Gastrocnemius medialis (tissue), 4 donors: ENCODE data around the gene VAT1L. TPM values are rescaled to one million over a fixed set of nuclear protein-coding genes. Genes with fewer than 3 reads are reported as not detected.

Source experiments
- ATAC-seq, 2 donors: fragments of 150-250 bp; one replicate each; pipeline ENCODE4 v1.9.1; 2016
- DNase-seq, 2 donors: peaks; one replicate each; pipeline ENCODE4 v3.0.0-alpha.2; 2019
- H3K27ac ChIP-seq, 4 donors: fragments of 200-600 bp; sonication (generic); 1 replicate in 1 of 4; 2 replicates in 3 of 4; pipeline ENCODE4 v1.5.1; 2016 to 2018; ENCODE audit warnings: mild to moderate bottlenecking in 2 of 4, moderate library complexity in 1 of 4
- H3K27me3 ChIP-seq, 3 donors: fragments of 200-600 bp; sonication (generic) in 2 of 3; 1 replicate in 1 of 3; 2 replicates in 2 of 3; pipeline versions ENCODE4 v1.5.1 to v1.6.0; 2016 to 2019; ENCODE audit warnings: mild to moderate bottlenecking in 1 of 3, moderate library complexity in 1 of 3
- H3K36me3 ChIP-seq, 2 donors: fragments of 200-600 bp; sonication (generic) in 1 of 2; one replicate each; pipeline ENCODE4 v1.5.1; 2017 to 2018
- H3K4me1 ChIP-seq, 2 donors: fragments of 200-600 bp; sonication (generic) in 1 of 2; one replicate each; pipeline ENCODE4 v1.5.1; 2016 to 2017; ENCODE audit warnings: mild to moderate bottlenecking in 2 of 2
- H3K4me3 ChIP-seq, 4 donors: fragments of 200-600 bp; sonication (generic) in 3 of 4; 1 replicate in 1 of 4; 2 replicates in 3 of 4; pipeline ENCODE4 v1.5.1; 2016 to 2019; ENCODE audit warnings: mild to moderate bottlenecking in 2 of 4
- H3K9me3 ChIP-seq, 3 donors: fragments of 200-600 bp; sonication (generic) in 2 of 3; 1 replicate in 1 of 3; 2 replicates in 2 of 3; pipeline ENCODE4 v1.5.1; 2016 to 2019
- POLR2A ChIP-seq, 2 donors: fragments of 450-650 bp; IDR thresholded peaks; one replicate each; pipeline ENCODE4 v1.6.1; 2017; ENCODE audit warnings: antibody characterized with exemption in 2 of 2, mild to moderate bottlenecking in 2 of 2, moderate library complexity in 2 of 2
- in situ Hi-C, 4 donors: fragments of 200-750 bp; cut with MboI; loops; one replicate each; pipeline versions ENCODE4 v1.15.0 to v1.8.0; 2017; ENCODE audit warnings: low sequenced_read_pairs in 4 of 4
- intact Hi-C: fragments of 100-400 bp; cut with DNase I; formaldehyde crosslinking; loops from one replicate; pipeline ENCODE4 v1.15.1; 2023; ENCODE audit warnings: low total_unique reads
- total RNA-seq, 4 donors: library from RNA; depleted of rRNA; stranded (reverse); fragments of >200 nt; gene quantifications; one replicate each; pipeline versions ENCODE4 v1.1.0 to v1.2.3, GENCODE V29; 2016
- TF ChIP-seq, protein P1 (sequence below), 5 experiments: fragments of 450-650 bp in 3 of 5; fragments of 200-600 bp in 2 of 5; sonication (generic) in 2 of 5; IDR thresholded peaks in 4 of 5; conservative IDR thresholded peaks in 1 of 5; 1 replicate in 4 of 5; 2 replicates in 1 of 5; pipeline ENCODE4 v1.5.1; 2016 to 2019; ENCODE audit warnings: antibody characterized with exemption in 5 of 5, mild to moderate bottlenecking in 3 of 5, moderate library complexity in 3 of 5

Gene VAT1L
- total RNA-seq, 4 donors from 2014 or later, result 0.04 TPM; not detected in 3

DNA sequence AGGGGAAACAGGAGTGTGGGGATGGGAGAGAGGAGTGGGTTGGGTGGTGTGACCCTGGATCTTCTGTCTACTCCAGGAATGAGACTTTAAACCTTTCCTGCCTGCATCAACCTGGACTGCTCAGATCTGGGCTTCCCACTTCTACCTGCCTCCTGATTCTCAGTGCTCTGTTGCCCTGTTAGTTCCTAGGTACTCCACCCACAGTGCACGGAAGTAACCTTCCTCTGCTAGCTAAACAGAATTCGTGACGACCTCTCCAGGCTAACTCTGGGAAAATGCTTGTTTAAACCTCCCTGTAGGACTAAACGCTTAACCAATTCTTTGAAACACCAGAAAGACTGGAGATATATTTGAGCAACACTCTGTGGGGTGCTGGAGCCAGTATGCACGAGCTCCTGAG, 150.5 kb downstream of the VAT1L start:
- H3K4me3 ChIP-seq, result no peak overlapping the region
- H3K9me3 ChIP-seq, result no peaks in the 10 kb centered on the region
- in situ Hi-C loops (no loop called here), intact Hi-C loops (no loop called here)
- no peak for TF ChIP-seq POLR2A (IDR thresholded peaks at IDR 0.05)
- TF ChIP-seq, protein P1, sequence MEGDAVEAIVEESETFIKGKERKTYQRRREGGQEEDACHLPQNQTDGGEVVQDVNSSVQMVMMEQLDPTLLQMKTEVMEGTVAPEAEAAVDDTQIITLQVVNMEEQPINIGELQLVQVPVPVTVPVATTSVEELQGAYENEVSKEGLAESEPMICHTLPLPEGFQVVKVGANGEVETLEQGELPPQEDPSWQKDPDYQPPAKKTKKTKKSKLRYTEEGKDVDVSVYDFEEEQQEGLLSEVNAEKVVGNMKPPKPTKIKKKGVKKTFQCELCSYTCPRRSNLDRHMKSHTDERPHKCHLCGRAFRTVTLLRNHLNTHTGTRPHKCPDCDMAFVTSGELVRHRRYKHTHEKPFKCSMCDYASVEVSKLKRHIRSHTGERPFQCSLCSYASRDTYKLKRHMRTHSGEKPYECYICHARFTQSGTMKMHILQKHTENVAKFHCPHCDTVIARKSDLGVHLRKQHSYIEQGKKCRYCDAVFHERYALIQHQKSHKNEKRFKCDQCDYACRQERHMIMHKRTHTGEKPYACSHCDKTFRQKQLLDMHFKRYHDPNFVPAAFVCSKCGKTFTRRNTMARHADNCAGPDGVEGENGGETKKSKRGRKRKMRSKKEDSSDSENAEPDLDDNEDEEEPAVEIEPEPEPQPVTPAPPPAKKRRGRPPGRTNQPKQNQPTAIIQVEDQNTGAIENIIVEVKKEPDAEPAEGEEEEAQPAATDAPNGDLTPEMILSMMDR (IDR thresholded peaks at IDR 0.05 in 4 of 5, conservative IDR thresholded peaks at IDR 0.05 in 1 of 5), result no peak
- no peaks in the 10 kb centered on the region for H3K4me1 ChIP-seq
- no peak for DNase-seq
- no peaks in the 10 kb centered on the region for H3K27me3 ChIP-seq
- no peak for ATAC-seq
- no peaks in the 10 kb centered on the region for H3K36me3 ChIP-seq
- H3K27ac ChIP-seq, result no peak overlapping the region

DNA sequence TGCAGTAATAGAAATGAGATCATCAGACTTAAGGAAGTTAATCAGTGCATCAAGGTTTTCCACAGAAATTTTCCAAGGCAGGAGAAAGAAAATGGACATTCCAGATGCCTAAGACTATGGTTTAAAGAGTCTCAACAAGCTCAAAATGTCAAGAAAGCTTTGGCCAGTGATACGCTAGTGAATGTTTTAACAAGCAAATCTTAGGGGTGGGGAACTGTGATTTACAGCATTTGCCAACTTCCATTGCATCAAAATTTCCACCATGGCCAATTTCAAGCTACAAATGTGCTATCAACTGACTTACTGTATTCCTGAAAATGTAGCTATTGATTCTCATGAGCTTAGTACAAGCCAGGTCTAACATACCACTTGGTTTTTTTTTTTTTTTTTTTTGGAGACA, 151.6 kb downstream of the VAT1L start:
- Histone ChIP-seq H3K9me3 (no peaks in the 10 kb centered on the region), H3K4me1 (no peaks in the 10 kb centered on the region), H3K27me3 (no peaks in the 10 kb centered on the region), H3K36me3 (no peaks in the 10 kb centered on the region), H3K4me3 (no peak overlapping the region), H3K27ac (no peak overlapping the region)
- in situ Hi-C loops, result no loop called here
- intact Hi-C loops, result no loop called here
- DNase-seq (no peak), ATAC-seq (no peak)
- TF ChIP-seq POLR2A (IDR thresholded peaks at IDR 0.05), result no peak
- TF ChIP-seq, protein P1 (IDR thresholded peaks at IDR 0.05 in 4 of 5, conservative IDR thresholded peaks at IDR 0.05 in 1 of 5), result no peak

DNA sequence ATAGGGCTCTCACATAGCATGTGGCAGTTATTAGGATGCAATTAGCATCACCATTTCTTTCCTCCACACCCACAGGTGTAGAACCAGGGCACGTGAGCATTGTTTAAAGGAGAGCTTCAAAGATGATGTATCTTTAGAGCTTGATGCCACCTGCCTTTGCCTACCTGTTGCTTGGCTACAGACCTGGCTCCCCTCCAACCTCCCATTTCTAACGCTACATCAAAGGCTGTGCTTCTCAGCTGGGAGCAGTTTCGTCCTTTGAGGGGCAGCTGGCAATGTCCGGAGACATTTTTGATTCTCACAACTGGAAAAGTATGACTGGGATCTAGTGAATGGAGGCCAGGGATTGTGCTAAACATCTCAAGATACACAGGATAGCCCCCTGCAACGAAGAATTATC, 155.4 kb downstream of the VAT1L start:
- no peak for DNase-seq
- intact Hi-C loops (no loop called here), in situ Hi-C loops (no loop called here)
- H3K27me3 ChIP-seq, result peaks cover 0 to 13% (median 0%) of the 10 kb centered on the region in 3 donors
- H3K4me1 ChIP-seq, result no peaks in the 10 kb centered on the region
- no peak overlapping the region for H3K4me3 ChIP-seq
- H3K27ac ChIP-seq, result no peak overlapping the region
- no peaks in the 10 kb centered on the region for H3K9me3 ChIP-seq
- ATAC-seq, result no peak
- no peak for TF ChIP-seq POLR2A (IDR thresholded peaks at IDR 0.05)
- TF ChIP-seq, protein P1 (IDR thresholded peaks at IDR 0.05 in 4 of 5, conservative IDR thresholded peaks at IDR 0.05 in 1 of 5), result no peak
- no peaks in the 10 kb centered on the region for H3K36me3 ChIP-seq

DNA sequence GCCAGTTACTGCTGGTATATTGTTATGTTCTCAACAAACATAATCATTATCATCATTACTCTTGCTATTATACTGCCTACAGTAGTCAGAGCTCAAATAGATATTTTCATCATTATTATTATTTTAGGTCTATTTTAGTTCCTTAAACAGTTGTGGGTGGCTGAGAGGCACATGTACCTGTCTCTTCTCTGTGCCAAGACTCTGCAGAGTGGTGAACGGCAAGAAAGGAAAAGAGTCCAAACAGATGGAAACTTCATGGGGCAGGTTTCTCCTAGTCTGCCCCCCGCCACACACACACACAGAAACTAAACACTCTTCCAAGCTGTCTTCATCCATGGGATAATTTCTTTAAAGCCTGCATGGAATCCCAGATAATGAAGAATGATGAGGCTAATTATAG, 156.3 kb downstream of the VAT1L start:
- in situ Hi-C loops, result no loop called here

More for the DNA sequence above, 156.3 kb downstream of the VAT1L start:
- no peaks in the 10 kb centered on the region for H3K4me1 ChIP-seq
- DNase-seq (no peak), ATAC-seq (no peak)
- no peaks in the 10 kb centered on the region for H3K36me3 ChIP-seq
- intact Hi-C loops, result no loop called here
- no peak for TF ChIP-seq POLR2A (IDR thresholded peaks at IDR 0.05)
- TF ChIP-seq, protein P1 (IDR thresholded peaks at IDR 0.05 in 4 of 5, conservative IDR thresholded peaks at IDR 0.05 in 1 of 5), result no peak
- no peak overlapping the region for H3K27ac ChIP-seq
- peaks cover 0 to 13% (median 0%) of the 10 kb centered on the region in 3 donors for H3K27me3 ChIP-seq
- no peak overlapping the region for H3K4me3 ChIP-seq
- H3K9me3 ChIP-seq, result no peaks in the 10 kb centered on the region
